SK-N-MC (cell line): Measurements from ENCODE around the gene CSNK1E.

Source experiments
- EZH2 ChIP-seq: fragments of 200-600 bp; sonication (generic); IDR thresholded peaks from one replicate; pipeline ENCODE4 v1.6.1; 2017; ENCODE audit warnings: antibody characterized with exemption
- POLR2AphosphoS5 ChIP-seq: IDR thresholded peaks from 2 replicates; pipeline ENCODE4 v1.6.1; 2012; ENCODE audit warnings: mild to moderate bottlenecking, low read depth, low read length, borderline replicate concordance

DNA sequence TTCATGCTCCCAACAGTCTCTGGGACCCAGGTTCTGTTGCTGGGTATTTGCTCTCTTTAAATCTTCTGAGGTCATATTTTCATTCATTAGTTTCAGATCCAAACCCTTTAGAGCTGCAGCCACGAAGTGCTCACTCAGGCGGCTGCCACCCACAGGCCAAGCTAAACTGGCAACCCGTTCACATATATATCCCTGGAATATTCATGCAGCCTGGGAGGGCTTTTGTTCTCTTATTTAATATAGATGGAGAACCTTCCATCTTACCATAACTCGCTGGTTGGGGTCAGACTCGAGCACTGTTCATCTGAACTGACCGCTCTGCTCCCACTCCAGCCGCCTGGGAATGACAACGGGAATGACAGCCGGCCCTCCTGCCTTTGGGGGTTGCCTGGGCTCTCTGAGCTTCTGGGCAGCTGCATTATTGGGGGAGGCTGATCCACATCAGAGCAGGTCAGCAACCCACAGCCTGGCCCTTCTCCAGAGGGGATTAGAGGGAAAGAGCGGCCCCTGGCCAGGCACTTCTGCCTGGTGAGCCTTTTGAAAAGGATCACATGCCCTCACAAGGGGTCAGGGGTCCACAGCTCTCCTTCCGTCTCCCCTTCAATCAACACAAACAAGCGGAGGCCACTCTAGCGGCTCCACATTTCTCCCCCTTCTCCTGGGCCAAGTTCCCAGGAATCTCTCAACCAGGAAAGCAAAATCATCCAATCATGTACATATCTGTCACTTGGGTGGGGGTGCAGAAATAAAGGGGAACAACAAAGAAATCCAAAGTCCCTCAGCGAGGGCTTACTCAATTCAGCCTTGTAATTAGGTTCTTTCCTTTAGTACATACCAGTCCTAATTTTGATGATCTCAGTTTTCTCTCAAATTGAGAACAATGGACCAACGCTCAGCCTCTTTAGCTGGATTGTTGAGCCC lies 56.2 kb downstream of the CSNK1E start:
- TF ChIP-seq POLR2AphosphoS5 (no peak), EZH2 (no peak)
